A549 treated with ZK216348 at 1 μM for 4 hours (cell line): ENCODE results near the gene ARHGDIG. TPM values are rescaled to one million over a fixed set of nuclear protein-coding genes. Genes with fewer than 3 reads are reported as not detected.

Source experiments
- total RNA-seq: library from RNA; stranded (reverse); fragments of 200-300 nt; extraction: Qiagen RNA extraction; gene quantifications from 5 replicates; pipeline ENCODE4 v1.2.3, GENCODE V29; 2022; ENCODE audit warnings: low read depth

Gene ARHGDIG
- 1.2 to 3.4 TPM (median 2.8 TPM) in 5 replicates for total RNA-seq

GRCh38 chr16:280552-280951, at the start of gene ARHGDIG:
TSS of gene ARHGDIG (plus strand) at chr16:280591. CDS start at chr16:280681, 90 bp downstream.

GRCh38 chr16:234468-235305, 45.7 kb upstream of the ARHGDIG start, which contains the start of gene FAM234A:
TSS of gene FAM234A (plus strand) at chr16:234821. CDS start at chr16:254414, 19,593 bp downstream.

GRCh38 chr16:275786-276232, 4.6 kb upstream of the ARHGDIG start, which contains the start of gene RGS11:
TSS of gene RGS11 (minus strand) at chr16:275944. CDS start at chr16:275911, 33 bp downstream.

GRCh38 chr16:283033-283805, 2.8 kb downstream of the ARHGDIG start, which contains the start of gene PDIA2:
TSS of gene PDIA2 (plus strand) at chr16:283164. CDS start at chr16:283170, 6 bp downstream.

Other genes starting within 250 kb of the ARHGDIG start
- 34.4 to 41.4 TPM (median 38.2 TPM) in 5 replicates for gene POLR3K, start 227.0 kb upstream of the ARHGDIG start, total RNA-seq
- 61.3 to 80.5 TPM (median 71.6 TPM) in 5 replicates for gene SNRNP25, start 226.8 kb upstream of the ARHGDIG start, total RNA-seq
- 15.9 to 34.2 TPM (median 28.7 TPM) in 5 replicates for gene RHBDF1, start 208.0 kb upstream of the ARHGDIG start, total RNA-seq
- gene MPG, start 202.4 kb upstream of the ARHGDIG start, total RNA-seq = 41.1 to 78.5 TPM (median 65.7 TPM) in 5 replicates
- gene NPRL3, start 141.9 kb upstream of the ARHGDIG start, total RNA-seq = 17.4 to 33.4 TPM (median 29.2 TPM) in 5 replicates
- not detected in 5 replicates for gene HBZ, start 127.9 kb upstream of the ARHGDIG start, total RNA-seq
- gene HBM, start 114.6 kb upstream of the ARHGDIG start, total RNA-seq = not detected in 5 replicates
- 0.79 TPM in 1 of 5 replicates, not detected in the others for gene HBA2, start 107.7 kb upstream of the ARHGDIG start, total RNA-seq
- gene HBA1, start 103.9 kb upstream of the ARHGDIG start, total RNA-seq = 0.93 to 2.3 TPM (median 1.6 TPM) in 5 replicates
- gene HBQ1, start 100.1 kb upstream of the ARHGDIG start, total RNA-seq = 4.3 to 9.0 TPM (median 7.2 TPM) in 5 replicates
- 39.5 to 57.0 TPM (median 47.1 TPM) in 5 replicates for gene LUC7L, start 51.1 kb upstream of the ARHGDIG start, total RNA-seq
- 35.5 to 52.7 TPM (median 48.7 TPM) in 5 replicates for gene FAM234A, start 45.8 kb upstream of the ARHGDIG start, total RNA-seq
- 2.2 to 7.1 TPM (median 4.4 TPM) in 5 replicates for gene RGS11, start 4.6 kb upstream of the ARHGDIG start, total RNA-seq
- 0.20 to 0.84 TPM (median 0.73 TPM) in 5 replicates for gene PDIA2, start 2.6 kb downstream of the ARHGDIG start, total RNA-seq
- 19.5 to 37.6 TPM (median 34.7 TPM) in 5 replicates for gene AXIN1, start 72.1 kb downstream of the ARHGDIG start, total RNA-seq
- 113 to 136 TPM (median 126 TPM) in 5 replicates for gene MRPL28, start 89.9 kb downstream of the ARHGDIG start, total RNA-seq
- gene PGAP6, start 101.4 kb downstream of the ARHGDIG start, total RNA-seq = 20.4 to 41.0 TPM (median 36.6 TPM) in 5 replicates
- 232 to 478 TPM (median 441 TPM) in 5 replicates for gene NME4, start 116.6 kb downstream of the ARHGDIG start, total RNA-seq
- 18.5 to 31.1 TPM (median 25.8 TPM) in 5 replicates for gene DECR2, start 121.3 kb downstream of the ARHGDIG start, total RNA-seq
- 15.0 to 26.7 TPM (median 23.0 TPM) in 5 replicates for gene RAB11FIP3, start 145.1 kb downstream of the ARHGDIG start, total RNA-seq
- gene CAPN15, start 247.1 kb downstream of the ARHGDIG start, total RNA-seq = 30.2 to 84.8 TPM (median 76.9 TPM) in 5 replicates